HEK293T (cell line): ENCODE results near the gene LRRC7.
A peak's percentile ranks its signal among the peaks of the same experiment; 100 is the strongest.

Experiments
- CTCF ChIA-PET: fragments of 350-600 bp; formaldehyde crosslinking; extraction: SDS; loops from one replicate; lab custom pipeline; 2021; ENCODE audit warnings: antibody characterized with exemption, inconsistent platforms; lab: Yijun Ruan, JAX
- POLR2A ChIA-PET: fragments of 350-600 bp; formaldehyde crosslinking; extraction: SDS; loops from one replicate; lab custom pipeline; 2020; ENCODE audit warnings: antibody characterized with exemption, inconsistent platforms; lab: Yijun Ruan, JAX
- DNase-seq: peaks from one replicate; pipeline ENCODE4 v3.0.0; 2012; ENCODE audit warnings: mixed read lengths; ENCODE audit errors: extremely low spot score
- ARNT ChIP-seq: fragments of 450-650 bp; IDR thresholded peaks from 2 replicates; pipeline ENCODE4 v1.6.1; 2017; ENCODE audit warnings: mild to moderate bottlenecking
- BHLHE40 ChIP-seq: fragments of 450-650 bp; IDR thresholded peaks from 2 replicates; pipeline ENCODE4 v1.6.1; 2016; ENCODE audit warnings: mild to moderate bottlenecking, moderate library complexity, borderline replicate concordance
- CTBP1 ChIP-seq: fragments of 450-650 bp; IDR thresholded peaks from 2 replicates; pipeline ENCODE4 v1.6.1; 2016; ENCODE audit warnings: borderline replicate concordance
- ELF4 ChIP-seq: fragments of 450-650 bp; IDR thresholded peaks from 2 replicates; pipeline ENCODE4 v1.6.1; 2017; ENCODE audit warnings: antibody characterized with exemption
- FOXA1 ChIP-seq: fragments of 450-650 bp; IDR thresholded peaks from 2 replicates; pipeline ENCODE4 v1.6.1; 2016; ENCODE audit warnings: mild to moderate bottlenecking
- FOXK2 ChIP-seq: fragments of 450-650 bp; IDR thresholded peaks from 2 replicates; pipeline ENCODE4 v1.6.1; 2016; ENCODE audit warnings: mild to moderate bottlenecking
- FOXM1 ChIP-seq: fragments of 450-650 bp; IDR thresholded peaks from 2 replicates; pipeline ENCODE4 v1.6.1; 2017; ENCODE audit warnings: mild to moderate bottlenecking, borderline replicate concordance
- HDGF ChIP-seq: fragments of 450-650 bp; IDR thresholded peaks from 2 replicates; pipeline ENCODE4 v1.6.1; 2017; ENCODE audit warnings: antibody characterized with exemption, borderline replicate concordance
- L3MBTL2 ChIP-seq: fragments of 450-650 bp; conservative IDR thresholded peaks from 2 replicates; pipeline ENCODE4 v1.6.1; 2016; ENCODE audit warnings: mild to moderate bottlenecking
- LEF1 ChIP-seq: fragments of 450-650 bp; IDR thresholded peaks from 2 replicates; pipeline ENCODE4 v1.6.1; 2017; ENCODE audit warnings: mild to moderate bottlenecking, borderline replicate concordance
- NFRKB ChIP-seq: fragments of 450-650 bp; IDR thresholded peaks from 2 replicates; pipeline ENCODE4 v1.6.1; 2016; ENCODE audit warnings: mild to moderate bottlenecking, moderate library complexity
- SP1 ChIP-seq: fragments of 450-650 bp; IDR thresholded peaks from 2 replicates; pipeline ENCODE4 v1.6.1; 2017
- SUZ12 ChIP-seq: fragments of 450-650 bp; IDR thresholded peaks from 2 replicates; pipeline ENCODE4 v1.6.1; 2016; ENCODE audit warnings: mild to moderate bottlenecking
- TARDBP ChIP-seq: fragments of 450-650 bp; IDR thresholded peaks from 2 replicates; pipeline ENCODE4 v1.6.1; 2016
- ZNF384 ChIP-seq: fragments of 450-650 bp; IDR thresholded peaks from 2 replicates; pipeline ENCODE4 v1.6.1; 2016
- TF ChIP-seq, protein P1 (sequence below): fragments of 450-650 bp; IDR thresholded peaks from 2 replicates; pipeline ENCODE4 v1.6.1; 2016

LRRC7 gene

DNA sequence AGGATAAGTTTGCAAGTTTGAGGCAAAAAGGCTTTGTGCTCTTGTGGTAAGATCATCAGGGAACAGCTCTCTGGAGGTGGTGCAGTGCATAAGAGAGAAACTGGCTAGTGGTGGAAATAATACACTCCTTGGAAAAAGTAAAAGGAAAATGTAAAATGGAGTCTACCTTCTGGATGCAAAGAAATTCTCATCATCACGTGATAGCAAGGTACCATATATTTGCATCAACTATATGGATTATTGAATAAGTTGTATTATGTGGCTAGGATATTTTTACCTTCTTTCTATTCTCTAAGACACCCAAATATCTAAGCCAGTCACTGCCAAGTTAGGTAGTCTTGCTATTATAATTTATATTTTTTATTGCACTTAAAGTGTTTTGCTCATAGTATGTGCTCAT, 14.0 kb upstream of the LRRC7 start:
- ChIA-PET CTCF (interaction anchor here (0.6 kb wide), 1 partner anchor 38 kb away, joined by 7 read pairs; no protein-coding TSS in a partner anchor), POLR2A (no interaction called here)
- no peak for DNase-seq
- TF ChIP-seq NFRKB (no peak), FOXM1 (no peak), LEF1 (no peak), HDGF (no peak), FOXA1 (no peak), SUZ12 (no peak), ZNF384 (no peak), BHLHE40 (no peak), ELF4 (no peak), TARDBP (no peak), SP1 (no peak), CTBP1 (no peak), FOXK2 (no peak), ARNT (no peak)

DNA sequence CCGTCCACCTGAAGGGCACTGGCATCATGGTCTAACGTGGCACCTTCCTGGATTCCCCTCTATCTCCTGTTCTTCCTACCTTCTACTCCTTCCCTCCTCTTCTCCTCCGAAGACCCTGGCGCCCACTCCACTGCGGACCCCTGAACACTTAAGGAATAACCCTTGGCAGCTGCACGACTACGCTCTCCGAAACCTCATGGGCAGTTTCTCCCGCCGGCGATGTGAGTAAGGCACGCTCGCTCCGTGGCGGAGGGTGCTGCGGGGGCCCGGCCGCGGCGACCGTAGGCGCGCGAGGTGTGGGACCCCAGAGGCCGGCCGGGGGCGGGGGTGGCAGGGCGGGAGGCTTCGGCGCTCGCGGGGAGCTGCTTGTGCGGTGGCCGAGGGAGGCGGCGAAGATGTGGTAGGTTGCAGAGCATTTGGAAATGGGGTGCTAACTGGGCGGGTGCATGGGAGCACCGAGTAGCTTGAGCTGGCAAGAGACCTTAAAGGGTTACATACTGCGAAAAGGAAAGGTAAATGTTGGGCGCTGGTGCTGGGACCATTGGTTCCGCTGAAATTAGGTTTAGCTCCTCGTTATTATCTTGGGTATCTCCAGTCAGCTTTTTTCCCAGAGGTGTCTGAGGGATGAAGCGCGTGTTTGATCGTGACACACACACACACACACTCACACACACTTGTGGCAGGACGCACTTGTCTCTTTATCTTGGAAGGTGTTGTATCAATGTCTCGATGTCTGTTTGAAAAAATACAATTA, 876 bp downstream of the LRRC7 start:
- ChIA-PET CTCF (no interaction called here), POLR2A (no interaction called here)
- peak; percentile 19 for DNase-seq
- TF ChIP-seq NFRKB (no peak), FOXK2 (no peak), SUZ12 (no peak), BHLHE40 (no peak), FOXM1 (no peak), CTBP1 (no peak), HDGF (no peak), LEF1 (no peak), ZNF384 (no peak), SP1 (no peak), L3MBTL2 (no peak), ELF4 (no peak), ARNT (no peak), TARDBP (no peak), FOXA1 (no peak)
- TF ChIP-seq, protein P1, sequence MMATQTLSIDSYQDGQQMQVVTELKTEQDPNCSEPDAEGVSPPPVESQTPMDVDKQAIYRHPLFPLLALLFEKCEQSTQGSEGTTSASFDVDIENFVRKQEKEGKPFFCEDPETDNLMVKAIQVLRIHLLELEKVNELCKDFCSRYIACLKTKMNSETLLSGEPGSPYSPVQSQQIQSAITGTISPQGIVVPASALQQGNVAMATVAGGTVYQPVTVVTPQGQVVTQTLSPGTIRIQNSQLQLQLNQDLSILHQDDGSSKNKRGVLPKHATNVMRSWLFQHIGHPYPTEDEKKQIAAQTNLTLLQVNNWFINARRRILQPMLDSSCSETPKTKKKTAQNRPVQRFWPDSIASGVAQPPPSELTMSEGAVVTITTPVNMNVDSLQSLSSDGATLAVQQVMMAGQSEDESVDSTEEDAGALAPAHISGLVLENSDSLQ = no peak

DNA sequence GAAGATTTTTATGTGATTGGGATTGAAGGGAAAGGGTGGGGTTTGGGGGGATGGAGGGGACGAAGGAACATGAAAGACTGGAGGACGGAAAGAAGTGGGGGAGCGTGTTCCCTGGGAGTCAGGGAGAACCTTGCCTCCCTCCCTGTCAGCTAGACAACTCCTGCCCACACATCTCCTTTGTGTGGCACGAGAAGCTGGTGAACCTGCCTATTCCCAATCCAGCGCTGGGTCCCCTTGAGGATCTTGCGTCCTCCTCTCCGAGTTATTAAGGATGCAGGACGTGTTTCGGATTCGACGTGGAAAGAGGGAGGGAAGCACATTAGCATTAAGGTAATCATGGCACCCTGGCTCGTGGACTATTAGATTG, 1.4 kb downstream of the LRRC7 start:
- DNase-seq = no peak
- CTCF ChIA-PET = no interaction called here
- no peak for TF ChIP-seq SUZ12
- TF ChIP-seq HDGF = no peak
- no peak for TF ChIP-seq FOXA1
- TF ChIP-seq FOXM1 = no peak
- TF ChIP-seq ZNF384 = no peak
- no peak for TF ChIP-seq ARNT
- TF ChIP-seq NFRKB = no peak
- TF ChIP-seq LEF1 = no peak
- TF ChIP-seq, protein P1 = no peak
- no peak for TF ChIP-seq SP1
- no peak for TF ChIP-seq BHLHE40
- POLR2A ChIA-PET = no interaction called here

DNA sequence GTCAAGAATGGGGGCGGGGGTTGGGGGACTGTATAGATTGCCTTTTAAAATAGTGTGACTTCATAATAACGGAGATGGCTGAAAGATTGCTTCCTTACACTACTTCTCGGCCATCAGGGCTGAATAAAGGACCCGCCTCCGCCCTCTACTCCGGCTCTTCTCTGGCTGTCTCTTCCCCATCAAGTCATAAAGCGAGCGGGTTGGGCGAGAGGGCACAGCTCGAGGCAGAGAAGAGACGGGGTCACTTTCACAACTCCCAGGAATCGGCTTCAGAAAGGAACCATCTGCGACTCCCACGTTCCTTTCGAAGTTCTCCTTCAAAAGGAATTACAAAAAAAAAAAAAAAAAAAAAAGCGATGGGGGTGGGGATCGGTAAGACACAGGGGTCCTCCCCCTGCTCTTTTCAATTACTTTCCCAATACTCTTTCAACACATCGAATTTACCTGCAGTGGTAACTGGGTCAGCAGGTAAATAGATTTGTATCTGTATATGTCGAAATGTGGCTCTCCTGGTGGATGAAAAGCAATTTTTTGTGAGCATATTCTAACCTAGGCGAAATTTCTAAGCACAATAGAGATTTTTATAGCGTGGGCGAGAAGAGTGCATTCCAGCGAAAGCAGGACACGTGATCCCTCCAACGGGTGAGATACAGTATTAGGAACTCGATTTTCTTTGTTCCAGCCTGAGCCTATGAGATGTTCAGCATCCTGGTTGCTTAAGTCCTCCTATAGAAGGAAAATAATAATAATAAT, 2.0 kb downstream of the LRRC7 start:
- POLR2A ChIA-PET = no interaction called here
- peak; percentile 15 for DNase-seq
- no peak for TF ChIP-seq SP1
- TF ChIP-seq LEF1 = no peak
- no peak for TF ChIP-seq ZNF384
- no peak for TF ChIP-seq NFRKB
- TF ChIP-seq FOXM1 = no peak
- TF ChIP-seq L3MBTL2 = no peak
- no peak for TF ChIP-seq FOXA1
- no peak for TF ChIP-seq ELF4
- TF ChIP-seq BHLHE40 = no peak
- TF ChIP-seq CTBP1 = no peak
- no peak for TF ChIP-seq SUZ12
- no peak for TF ChIP-seq ARNT
- TF ChIP-seq FOXK2 = no peak
- CTCF ChIA-PET = no interaction called here

- ChIA-PET CTCF (no interaction called here), POLR2A (no interaction called here)
- TF ChIP-seq LEF1 (no peak), FOXA1 (no peak), L3MBTL2 (no peak), NFRKB (no peak), SUZ12 (no peak), TARDBP (no peak), CTBP1 (no peak), ARNT (no peak), FOXK2 (no peak)
- TF ChIP-seq, protein P1 = no peak
- no peak for DNase-seq
Observed at GRCh38 chr1:69570356-69570755, 2.6 kb downstream of the LRRC7 start.

DNA sequence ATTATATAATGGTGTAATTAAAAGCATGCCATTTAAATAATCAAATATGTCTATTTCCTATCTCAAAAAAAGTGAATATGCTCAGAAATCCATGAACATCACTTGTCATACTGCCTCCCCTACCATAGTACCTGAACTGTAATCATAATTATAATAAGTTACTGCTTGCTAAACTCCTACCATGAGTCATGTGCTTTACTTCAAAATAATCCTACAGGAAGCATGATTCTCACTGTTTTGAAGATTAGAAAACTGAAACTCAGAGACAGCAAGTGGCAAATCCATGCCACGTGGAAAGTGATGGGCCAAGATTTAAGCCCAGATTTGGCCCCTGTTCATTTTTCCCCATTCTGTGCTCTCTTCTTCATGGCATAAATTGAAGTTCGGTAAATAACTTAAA, 5.2 kb downstream of the LRRC7 start:
- CTCF ChIA-PET = no interaction called here
- no peak for DNase-seq
- POLR2A ChIA-PET = no interaction called here
- TF ChIP-seq LEF1 (no peak), L3MBTL2 (no peak), ZNF384 (no peak), FOXA1 (no peak), BHLHE40 (no peak), SP1 (no peak), FOXM1 (no peak), TARDBP (no peak)
